H1 (cell line): ENCODE data around the gene UCMA. TPM values are rescaled to one million over a fixed set of nuclear protein-coding genes. Genes with fewer than 3 reads are reported as not detected.

Experiments used
- CTCF ChIA-PET: fragments of 300-600 bp; sonication (Branson Sonifier 250); formaldehyde crosslinking; loops from one replicate; lab custom pipeline; 2021; ENCODE audit not compliant: partially characterized antibody; lab: Charles Lee
- POLR2A ChIA-PET: fragments of 300-600 bp; sonication (Branson Sonifier 250); formaldehyde crosslinking; loops from one replicate; lab custom pipeline; 2021; ENCODE audit warnings: inconsistent platforms; ENCODE audit not compliant: partially characterized antibody; lab: Charles Lee
- DNase-seq, 2 experiments: peaks; one replicate each; pipeline versions ENCODE4 v3.0.0 to v3.0.0-alpha.2; 2010 to 2022; ENCODE audit warnings: low spot score in 2 of 2, low read depth in 1 of 2, mixed read lengths in 1 of 2
- FAIRE-seq: peaks from 2 replicates; lab custom pipeline; 2011; peaks lifted over from hg19 to GRCh38; lab: Jason Lieb, UNC
- H2AFZ ChIP-seq: 2 replicates; pipeline ENCODE4 v1.8.1; 2012; ENCODE audit warnings: low read length, inconsistent platforms
- H2AK5ac ChIP-seq: 2 replicates; pipeline ENCODE4 v1.6.1; 2013; ENCODE audit warnings: low read depth, low read length
- H2BK120ac ChIP-seq: replicated peaks from 2 replicates; pipeline ENCODE3; 2013; ENCODE audit warnings: low read depth, low read length, inconsistent platforms
- H2BK12ac ChIP-seq: 2 replicates; pipeline ENCODE4 v1.6.1; 2013; ENCODE audit warnings: low read depth, low read length
- H2BK15ac ChIP-seq: 2 replicates; pipeline ENCODE4 v1.6.1; 2013; ENCODE audit warnings: low read length
- H2BK20ac ChIP-seq: 2 replicates; pipeline ENCODE4 v1.6.1; 2013; ENCODE audit warnings: low read length
- H2BK5ac ChIP-seq: 2 replicates; pipeline ENCODE4 v1.6.1; 2013; ENCODE audit warnings: low read depth, low read length
- H3K14ac ChIP-seq: 2 replicates; pipeline ENCODE4 v1.6.1; 2013; ENCODE audit warnings: inconsistent platforms; ENCODE audit not compliant: insufficient read length
- H3K18ac ChIP-seq: 2 replicates; pipeline ENCODE4 v1.6.1; 2013; ENCODE audit warnings: low read length; ENCODE audit errors: extremely low read depth
- H3K23ac ChIP-seq: 2 replicates; pipeline ENCODE4 v1.6.1; 2013; ENCODE audit warnings: inconsistent platforms; ENCODE audit not compliant: insufficient read length
- H3K23me2 ChIP-seq: 2 replicates; pipeline ENCODE4 v1.6.1; 2013; ENCODE audit warnings: low read depth, low read length
- H3K27ac ChIP-seq: 2 replicates; pipeline ENCODE4 v1.6.1; 2011; ENCODE audit warnings: low read depth, low read length, inconsistent platforms
- H3K27me3 ChIP-seq, 4 experiments: replicated peaks in 1 of 4; 1 replicate in 1 of 4; 2 replicates in 3 of 4; pipeline versions ENCODE4 v1.6.1 to v1.8.1; 2011 to 2013; ENCODE audit warnings: low read length in 3 of 4, mild to moderate bottlenecking in 3 of 4, inconsistent platforms in 2 of 4, mixed read lengths in 2 of 4, moderate library complexity in 1 of 4; ENCODE audit not compliant: control insufficient read depth in 3 of 4, insufficient read depth in 3 of 4; ENCODE audit errors: extremely low read depth in 1 of 4
- H3K36me3 ChIP-seq, 4 experiments: 2 replicates each; pipeline versions ENCODE4 v1.6.1 to v1.8.1; 2011 to 2013; ENCODE audit warnings: mild to moderate bottlenecking in 4 of 4, low read length in 3 of 4, moderate library complexity in 2 of 4, control low read depth in 1 of 4, inconsistent platforms in 1 of 4; ENCODE audit not compliant: insufficient read depth in 4 of 4, control insufficient read depth in 2 of 4
- H3K4ac ChIP-seq: replicated peaks from 2 replicates; pipeline ENCODE3; 2013; ENCODE audit warnings: low read length, low read depth, mixed read lengths, inconsistent platforms; ENCODE audit not compliant: insufficient read length
- H3K4me1 ChIP-seq, 4 experiments: replicated peaks in 1 of 4; 1 replicate in 1 of 4; 2 replicates in 3 of 4; pipeline versions ENCODE4 v1.6.1 to v1.8.1; 2011 to 2013; ENCODE audit warnings: low read length in 3 of 4, inconsistent platforms in 2 of 4, mixed read lengths in 1 of 4; ENCODE audit not compliant: insufficient read depth in 4 of 4, control insufficient read depth in 3 of 4
- H3K4me2 ChIP-seq, 2 experiments: 2 replicates each; pipeline versions ENCODE4 v1.6.1 to v1.8.1; 2011 to 2013; ENCODE audit warnings: low read depth in 2 of 2, low read length in 2 of 2, control low read depth in 1 of 2, inconsistent platforms in 1 of 2, mild to moderate bottlenecking in 1 of 2; ENCODE audit not compliant: insufficient read depth in 1 of 2
- H3K4me3 ChIP-seq, 4 experiments: fragments of 200-600, 300-600 bp in 1 of 4; sonication (generic), shearing (Covaris generic), sonication (Bioruptor Twin) in 1 of 4; 2 replicates each; pipeline versions ENCODE4 v1.5.1 to v1.8.1; 2011 to 2016; ENCODE audit warnings: low read length in 4 of 4, low read depth in 3 of 4, control low read depth in 2 of 4, inconsistent platforms in 2 of 4, mild to moderate bottlenecking in 2 of 4, mixed read lengths in 1 of 4, moderate library complexity in 1 of 4; ENCODE audit not compliant: insufficient read depth in 2 of 4; ENCODE audit errors: extremely low read depth in 1 of 4
- H3K56ac ChIP-seq: replicated peaks from 2 replicates; pipeline ENCODE3; 2013; ENCODE audit warnings: low read depth, mild to moderate bottlenecking, mixed read lengths, low read length, inconsistent platforms; ENCODE audit not compliant: insufficient read length
- H3K79me1 ChIP-seq: 2 replicates; pipeline ENCODE4 v1.6.1; 2013; ENCODE audit warnings: low read depth, low read length, control low read depth
- H3K79me2 ChIP-seq, 2 experiments: 2 replicates each; pipeline versions ENCODE4 v1.6.1 to v1.8.1; 2012 to 2013; ENCODE audit warnings: low read length in 2 of 2, mild to moderate bottlenecking in 2 of 2, inconsistent platforms in 1 of 2; ENCODE audit not compliant: insufficient read depth in 2 of 2, control insufficient read depth in 1 of 2
- H3K9ac ChIP-seq, 4 experiments: replicated peaks in 1 of 4; 1 replicate in 1 of 4; 2 replicates in 3 of 4; pipeline versions ENCODE4 v1.6.1 to v1.8.1; 2011 to 2013; ENCODE audit warnings: low read depth in 3 of 4, low read length in 3 of 4, control low read depth in 2 of 4, mild to moderate bottlenecking in 2 of 4, moderate library complexity in 2 of 4, inconsistent platforms in 1 of 4; ENCODE audit errors: extremely low read depth in 1 of 4
- H3K9me3 ChIP-seq, 2 experiments: 2 replicates each; pipeline versions ENCODE4 v1.6.1 to v1.8.1; 2012 to 2013; ENCODE audit warnings: mild to moderate bottlenecking in 2 of 2, moderate library complexity in 2 of 2, control low read depth in 1 of 2, inconsistent platforms in 1 of 2, low read depth in 1 of 2, low read length in 1 of 2, mixed read lengths in 1 of 2; ENCODE audit not compliant: insufficient read depth in 2 of 2
- H4K20me1 ChIP-seq, 2 experiments: replicated peaks in 1 of 2; 2 replicates each; pipeline versions ENCODE3 to v1.8.1; 2011 to 2013; ENCODE audit warnings: inconsistent platforms in 2 of 2, low read length in 2 of 2, mild to moderate bottlenecking in 1 of 2; ENCODE audit not compliant: insufficient read depth in 2 of 2, control insufficient read depth in 1 of 2
- H4K5ac ChIP-seq: 2 replicates; pipeline ENCODE4 v1.6.1; 2013; ENCODE audit warnings: low read length, low read depth, mixed read lengths, inconsistent platforms; ENCODE audit not compliant: insufficient read length
- H4K8ac ChIP-seq: 2 replicates; pipeline ENCODE4 v1.8.0; 2013; ENCODE audit warnings: mild to moderate bottlenecking, moderate library complexity, low read length, inconsistent platforms; ENCODE audit not compliant: insufficient read depth; ENCODE audit errors: extremely low read depth
- H4K91ac ChIP-seq: replicated peaks from 2 replicates; pipeline ENCODE3; 2013; ENCODE audit warnings: low read length, mixed read lengths, inconsistent platforms; ENCODE audit not compliant: insufficient read length
- EZH2 ChIP-seq: fragments of 200-600 bp; sonication (generic); IDR thresholded peaks from 2 replicates; pipeline ENCODE4 v1.7.1; 2012; ENCODE audit warnings: low read depth, mild to moderate bottlenecking, moderate library complexity, low read length, inconsistent platforms; ENCODE audit not compliant: severe bottlenecking
- POLR2A ChIP-seq, 2 experiments: IDR thresholded peaks; 1 replicate in 1 of 2; 2 replicates in 1 of 2; pipeline ENCODE4 v1.6.1; 2011; ENCODE audit warnings: low read depth in 2 of 2, low read length in 2 of 2, mild to moderate bottlenecking in 2 of 2; ENCODE audit errors: control extremely low read depth in 1 of 2
- RXRA ChIP-seq: IDR thresholded peaks from 2 replicates; pipeline ENCODE4 v1.6.1; 2011; ENCODE audit warnings: low read depth, mild to moderate bottlenecking, low read length, moderate library complexity; ENCODE audit not compliant: insufficient read depth
- WGBS, 2 experiments: shearing (Covaris generic) in 1 of 2; methylation state at CpG; one replicate each; pipeline versions ENCODE4 v1.1.6 to v1.1.7; 2013 to 2015; ENCODE audit warnings: low lambda C conversion rate in 2 of 2, mixed read lengths in 2 of 2, inconsistent platforms in 1 of 2, low coverage in 1 of 2, missing lambda C conversion rate in 1 of 2; ENCODE audit not compliant: insufficient replicate concordance in 2 of 2, insufficient coverage in 1 of 2, insufficient read length in 1 of 2; ENCODE audit errors: extremely low coverage in 1 of 2, missing lambda C conversion rate in 1 of 2; 5-methylcytosine and 5-hydroxymethylcytosine counted together
- polyA plus RNA-seq, 7 experiments: library from polyadenylated mRNA; depleted of rRNA in 3 of 7; stranded (reverse) in 5 of 7; unstranded in 2 of 7; fragments of >200 nt in 5 of 7; fragments of 200-250 nt in 2 of 7; gene quantifications; 1 replicate in 5 of 7; 2 replicates in 1 of 7; 4 replicates in 1 of 7; pipeline versions ENCODE4 v1.2.1 to v1.2.3, GENCODE V29; 2011 to 2013; ENCODE audit warnings: missing spikeins in 2 of 7, mixed read lengths in 2 of 7
- total RNA-seq: library from RNA; stranded (reverse); fragmentation: NEBNext Ultra II Directional; extraction: Animal tissue kit (Norgen Biotek cat#: 25700); gene quantifications from 2 replicates; pipeline ENCODE4 v1.2.1, GENCODE V29; 2021

The UCMA gene
- total and polyA plus RNA-seq, 2 of the 8 experiments (the other 6 are each of a cell fraction or from before 2014, with no cell fraction given) = 1.2 to 4.6 TPM

DNA sequence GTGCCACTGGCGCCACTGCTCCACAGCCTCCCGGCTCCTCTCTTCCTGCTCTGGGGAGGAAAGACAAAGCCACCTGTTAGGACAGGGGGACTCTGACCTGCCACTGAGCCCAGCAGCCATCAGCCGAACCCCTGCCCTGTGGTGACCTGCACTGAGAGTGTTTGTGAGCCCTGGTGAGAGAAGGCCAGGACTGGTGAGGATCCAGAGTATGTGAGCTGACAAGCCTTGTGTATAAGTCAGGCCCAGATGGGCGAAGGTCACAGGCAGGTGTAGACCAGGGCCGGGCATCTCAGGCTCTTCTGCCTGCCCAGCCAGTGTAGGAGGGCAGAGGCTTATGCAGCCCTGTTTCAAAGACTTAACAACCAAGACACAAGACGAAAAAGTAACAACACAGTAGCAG lies 12.0 kb downstream of the UCMA start:
- Histone ChIP-seq H4K91ac (no peak overlapping the region), H3K27ac (no peak overlapping the region), H4K5ac (no peak overlapping the region), H3K4me3 (no peak overlapping the region), H3K36me3 (no peaks in the 10 kb centered on the region), H2BK20ac (no peak overlapping the region), H3K18ac (no peak overlapping the region), H2AK5ac (no peak overlapping the region), H2BK120ac (no peak overlapping the region), H2BK12ac (no peak overlapping the region), H3K4me2 (no peak overlapping the region), H3K56ac (no peak overlapping the region), H3K79me2 (no peaks in the 10 kb centered on the region), H2BK15ac (no peak overlapping the region), H2BK5ac (no peak overlapping the region), H3K9me3 (no peaks in the 10 kb centered on the region), H3K23me2 (no peaks in the 10 kb centered on the region), H3K9ac (no peak overlapping the region), H3K14ac (no peak overlapping the region), H3K23ac (no peak overlapping the region), H3K27me3 (no peaks in the 10 kb centered on the region), H3K4me1 (peaks cover 0 to 5% (median 0%) of the 10 kb centered on the region in 4 experiments; a peak in 3 of 7 replicates), H2AFZ (no peak overlapping the region), H4K20me1 (no peaks in the 10 kb centered on the region), H3K79me1 (no peaks in the 10 kb centered on the region; the same call in 1 of the 2 replicates), H4K8ac (peak overlapping the region; percentile 59), H3K4ac (no peak overlapping the region)
- WGBS, 2 experiments = 90% methylated on average over 6 of the region's 6 CpGs; no CpG with 5 or more reads in 1 of the 2 experiments
- DNase-seq (no peak), FAIRE-seq (no peak)
- ChIA-PET CTCF (interaction anchor here (1.7 to 2.4 kb wide), 3 partner anchors 16 to 50 kb away, joined by 6 to 13 read pairs (median 9); no protein-coding TSS in a partner anchor), POLR2A (interaction anchor here (0.6 kb wide), 1 partner anchor 582 kb away, joined by 3 read pairs; no protein-coding TSS in a partner anchor)
- TF ChIP-seq EZH2 (no peak), RXRA (no peak), POLR2A (IDR thresholded peaks at IDR 0.05; ENCODE audit: control extremely low read depth in 1 of 2, low read depth in 2 of 2, low read length in 2 of 2) (no peak)
